GM04504 (cell line): ENCODE results near the gene SLC35A2.

Experiments
- DNase-seq: peaks from one replicate; pipeline ENCODE4 v3.0.0-alpha.2; 2012; ENCODE audit warnings: low read depth

SLC35A2 gene

DNA sequence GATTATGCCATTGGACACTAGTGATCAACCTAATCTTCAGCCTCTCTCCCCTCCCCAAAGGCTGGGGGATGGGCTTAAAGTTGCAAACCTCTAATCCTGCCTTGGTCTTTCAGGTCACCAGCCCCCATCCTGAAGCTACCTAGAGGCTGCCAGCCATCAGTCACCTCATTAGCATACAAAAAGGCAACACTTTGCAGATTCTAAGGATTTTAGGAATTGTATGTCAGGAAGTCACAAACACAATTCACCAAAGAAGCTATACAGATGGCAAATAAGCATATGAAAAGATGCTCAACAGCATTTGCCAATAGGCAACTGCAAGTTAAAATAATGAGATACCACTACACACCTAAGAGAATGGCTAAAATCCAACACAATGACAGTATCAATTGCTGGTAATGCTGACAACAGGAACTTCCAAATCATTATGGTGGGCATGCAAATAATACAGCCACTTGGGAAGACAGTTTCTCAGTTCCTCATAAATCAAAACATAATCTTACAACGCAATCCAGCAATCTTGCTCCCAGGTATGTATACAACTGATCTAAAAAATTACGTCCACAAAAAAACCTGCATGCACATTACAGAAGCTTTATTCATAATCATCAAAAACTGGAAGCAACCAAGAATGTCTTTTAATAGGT lies 16.4 kb upstream of the SLC35A2 start:
- DNase-seq, result no peak

DNA sequence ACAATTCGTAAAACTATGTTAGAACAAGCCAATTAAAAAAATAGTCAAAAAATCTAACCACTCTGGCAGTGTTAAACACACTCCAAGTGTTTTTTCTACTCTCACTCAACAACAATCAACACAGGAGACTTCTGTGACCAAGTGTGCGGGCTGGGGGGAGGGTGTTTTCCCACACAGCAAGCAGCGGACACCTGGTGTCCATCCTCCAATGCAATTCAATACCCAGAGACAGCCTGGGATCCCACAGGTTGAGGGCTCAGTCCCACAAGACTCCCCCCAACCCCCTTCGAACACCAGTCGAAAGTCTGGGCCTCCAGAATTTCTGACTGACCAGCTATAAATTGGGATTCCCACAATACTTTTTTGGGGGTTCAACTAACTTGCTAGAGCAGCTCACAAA lies 15.7 kb upstream of the SLC35A2 start:
- DNase-seq, result no peak

DNA sequence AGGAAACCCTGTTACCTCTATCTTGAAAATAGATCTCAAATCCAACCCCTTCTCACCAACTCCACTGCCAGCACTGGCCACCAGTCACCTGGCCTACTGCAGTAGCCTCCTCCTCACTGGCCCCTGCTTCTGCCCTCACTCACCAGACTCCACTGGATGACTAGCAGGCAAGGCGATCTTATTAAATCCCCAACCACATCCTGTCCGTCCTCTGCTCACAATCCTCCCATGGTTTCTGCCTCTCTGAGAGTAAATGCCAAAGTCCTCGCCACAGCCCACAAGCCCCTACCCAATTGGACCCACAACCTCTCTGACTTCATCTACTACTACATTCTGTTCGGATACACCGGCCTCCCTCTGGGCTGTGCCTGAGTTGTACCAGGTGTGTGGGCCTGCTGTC lies 12.8 kb upstream of the SLC35A2 start:
- no peak for DNase-seq

- DNase-seq, result no peak
These were observed 12.3 kb upstream of the SLC35A2 start for GRCh38 chrX:48923771-48924170.

- DNase-seq, result no peak
These were observed 9.3 kb upstream of the SLC35A2 start for GRCh38 chrX:48920718-48921104.

DNA sequence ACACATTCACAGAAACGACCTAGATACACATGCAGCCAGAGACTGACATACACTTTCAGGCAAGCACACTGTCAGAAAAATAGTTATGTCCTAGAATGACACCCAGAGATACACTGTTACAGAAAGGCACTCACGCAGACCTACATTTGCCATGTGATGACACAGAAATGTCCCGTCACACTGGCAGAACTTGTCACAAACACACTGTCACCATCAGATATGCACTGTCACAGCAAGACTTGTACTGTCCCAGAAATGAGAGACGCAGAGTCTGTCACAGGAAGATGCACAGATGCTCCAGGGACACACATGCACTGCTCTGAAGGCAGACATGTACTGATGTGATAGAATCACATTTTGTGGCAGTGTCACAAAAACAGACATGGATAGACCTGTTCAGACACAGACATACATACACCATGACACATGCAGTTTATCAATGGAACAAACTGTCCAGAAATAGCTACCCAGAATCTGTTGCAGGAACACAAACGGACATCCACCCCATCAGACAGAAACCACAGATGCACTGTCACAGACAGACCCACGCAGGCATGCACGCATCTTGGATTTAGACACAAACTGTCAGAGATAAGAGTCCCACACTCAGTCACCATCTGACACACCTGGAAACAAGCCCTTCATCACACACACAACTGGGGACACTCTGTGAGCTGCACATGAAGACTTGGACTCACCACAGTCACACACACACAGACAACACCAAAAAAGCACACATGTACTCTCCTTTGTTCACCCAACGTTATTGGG lies 8.7 kb upstream of the SLC35A2 start:
- DNase-seq, result no peak

DNA sequence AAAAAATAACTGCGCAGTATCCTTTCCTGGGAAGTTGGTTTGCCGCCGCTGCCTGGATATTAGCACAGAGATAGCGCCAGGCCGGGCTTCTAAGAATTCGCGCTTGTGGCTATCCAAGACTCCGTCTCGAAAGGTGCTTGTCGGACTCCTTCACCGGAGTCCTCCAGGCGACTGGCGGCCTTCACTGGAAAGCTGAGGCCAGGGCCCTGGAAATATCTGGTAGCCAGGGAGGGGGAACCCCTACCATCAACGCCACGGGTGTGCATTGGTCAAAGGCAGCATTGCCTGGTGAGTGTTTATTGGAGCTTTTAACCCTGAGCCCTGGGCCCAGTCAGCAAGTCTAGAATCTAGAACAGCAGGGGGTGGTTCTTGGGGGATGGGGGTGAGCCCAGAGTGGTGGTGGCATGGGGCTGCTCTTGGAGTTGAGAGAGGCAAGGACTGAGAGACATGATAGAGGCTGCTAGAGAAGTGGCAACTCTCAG lies 8.0 kb upstream of the SLC35A2 start:
- DNase-seq, result no peak

GRCh38 chrX:48918643-48919340 lies 7.3 kb upstream of the SLC35A2 start, which contains the start of gene PIM2:
TSS of gene PIM2 (minus strand) at chrX:48919024. CDS start at chrX:48918834, 190 bp downstream.
- DNase-seq, result no peak

DNA sequence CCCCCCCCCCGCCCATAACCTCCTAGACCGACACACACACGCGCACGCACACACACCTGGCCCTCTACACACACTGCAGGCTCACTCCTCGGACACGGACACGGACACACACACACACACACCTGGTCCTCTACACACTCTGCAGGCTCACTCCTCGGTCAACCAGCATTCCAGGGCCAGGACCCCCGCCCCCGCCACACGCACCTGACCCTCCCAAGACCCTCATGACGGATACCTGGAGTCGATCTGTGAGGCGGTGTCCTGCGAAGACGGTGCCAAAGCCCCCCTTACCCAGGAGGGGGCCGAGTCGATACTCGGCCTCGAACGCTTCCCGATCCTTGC lies 6.8 kb upstream of the SLC35A2 start:
- no peak for DNase-seq

DNA sequence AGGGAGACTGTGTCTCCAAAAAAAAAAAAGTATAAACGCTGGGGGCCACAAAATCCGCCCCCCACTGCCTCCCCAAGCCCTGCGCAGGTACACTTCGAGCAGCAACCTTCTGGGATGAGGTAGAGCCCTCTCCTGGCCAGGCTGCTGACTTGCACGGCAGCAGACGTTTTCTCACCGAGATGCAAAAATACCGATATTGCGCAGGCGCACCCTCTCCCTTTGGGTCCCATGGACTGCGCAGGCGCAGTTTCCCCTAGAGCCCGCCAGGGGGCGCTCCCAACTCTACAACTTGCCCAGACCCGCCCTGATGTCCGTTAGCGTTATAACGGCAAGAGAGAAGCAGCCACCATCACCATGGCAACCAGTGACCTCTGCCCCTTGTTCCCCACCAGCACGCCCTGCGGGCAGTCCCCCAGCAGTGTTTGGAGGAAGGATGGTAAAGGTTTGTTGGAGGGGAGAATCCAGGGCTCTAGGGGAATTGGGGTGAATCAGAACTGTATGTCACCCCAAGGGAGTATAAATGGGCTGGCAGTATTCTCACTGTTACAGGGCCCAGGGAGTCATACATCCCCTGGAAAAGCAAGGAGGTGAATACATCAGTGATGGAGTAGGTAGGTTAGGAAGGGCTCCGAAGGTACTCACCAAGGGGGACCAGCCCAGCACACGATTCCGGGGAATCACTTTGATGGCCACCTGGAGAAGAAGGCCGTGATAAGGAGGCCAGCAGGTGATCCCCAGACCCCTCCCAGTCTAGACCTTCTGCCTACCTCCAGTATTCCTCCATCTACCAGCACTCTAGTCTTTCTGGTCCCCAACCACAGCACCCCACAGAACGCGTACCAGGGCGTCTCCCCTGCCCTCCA lies 5.9 kb upstream of the SLC35A2 start:
- peak; percentile 69 for DNase-seq

GRCh38 chrX:48914593-48915493 lies 3.4 kb upstream of the SLC35A2 start:
- DNase-seq, result no peak

DNA sequence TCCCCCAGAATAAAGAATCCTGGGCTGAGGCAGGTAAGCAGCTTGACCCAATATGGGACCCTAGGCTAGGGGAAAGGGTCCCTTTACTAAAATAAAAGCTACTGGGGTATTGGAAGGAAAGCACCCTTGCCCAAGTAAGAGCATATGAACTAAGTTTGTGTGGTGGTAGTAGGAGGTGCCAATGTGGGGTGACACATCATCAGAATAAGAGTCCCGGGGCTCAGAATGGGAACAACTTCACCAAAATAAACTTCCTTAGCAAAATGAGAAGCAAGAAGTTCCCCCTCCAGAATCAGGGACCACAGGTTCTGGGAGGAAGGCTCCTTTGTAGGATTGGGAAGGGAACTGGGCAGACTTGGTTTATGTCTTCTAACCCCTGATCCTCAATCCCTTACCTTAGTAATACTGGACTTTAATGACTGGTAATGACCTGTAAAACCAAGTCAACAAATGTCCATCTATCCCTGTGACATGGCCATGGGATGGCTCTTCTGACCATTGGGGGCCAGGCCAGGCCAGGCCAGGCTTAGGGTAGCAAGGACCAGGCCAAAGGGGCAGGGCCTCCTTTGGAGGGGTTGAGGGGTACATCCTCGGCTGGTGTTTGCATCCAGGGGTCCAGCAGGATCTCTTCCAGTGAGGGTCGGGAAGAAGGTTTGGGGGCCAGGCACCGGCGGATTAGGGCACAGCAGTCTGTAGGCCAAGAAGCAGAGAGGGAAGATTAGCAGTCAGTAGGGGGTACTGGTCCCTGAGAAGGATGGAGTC lies 2.3 kb upstream of the SLC35A2 start:
- no peak for DNase-seq

- no peak for DNase-seq
These were observed 477 bp downstream of the SLC35A2 start for GRCh38 chrX:48910926-48911411.

DNA sequence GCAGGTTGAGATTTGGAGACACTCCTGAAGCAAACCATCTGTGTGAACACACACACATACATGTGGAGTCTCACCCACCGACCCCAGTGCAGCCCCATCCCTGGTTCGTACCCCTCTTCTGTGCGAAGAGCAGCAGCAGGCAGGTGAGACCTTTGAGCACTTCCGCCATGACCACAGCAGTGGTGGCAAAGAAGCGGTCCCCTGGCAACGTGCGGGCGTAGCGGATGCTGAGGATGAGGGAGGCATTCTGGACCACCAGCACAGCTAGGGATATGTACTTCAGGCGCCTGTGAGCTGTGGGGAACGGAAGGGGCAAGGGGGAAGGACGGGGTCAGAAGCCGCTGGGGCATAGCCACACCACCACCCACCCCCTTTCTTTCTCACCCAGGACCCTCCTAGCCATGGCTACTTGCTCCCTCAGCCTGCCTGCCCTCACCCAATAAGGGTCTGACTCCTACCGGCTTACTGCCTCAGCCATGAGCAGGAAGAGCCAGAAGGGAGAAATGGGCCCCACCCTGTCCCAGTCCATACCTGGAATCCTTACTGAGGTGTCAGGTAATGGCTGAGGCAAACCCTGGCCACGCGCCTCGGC lies 1.6 kb downstream of the SLC35A2 start:
- DNase-seq, result no peak

- no peak for DNase-seq
These were observed 2.8 kb downstream of the SLC35A2 start for GRCh38 chrX:48908600-48908999.

DNA sequence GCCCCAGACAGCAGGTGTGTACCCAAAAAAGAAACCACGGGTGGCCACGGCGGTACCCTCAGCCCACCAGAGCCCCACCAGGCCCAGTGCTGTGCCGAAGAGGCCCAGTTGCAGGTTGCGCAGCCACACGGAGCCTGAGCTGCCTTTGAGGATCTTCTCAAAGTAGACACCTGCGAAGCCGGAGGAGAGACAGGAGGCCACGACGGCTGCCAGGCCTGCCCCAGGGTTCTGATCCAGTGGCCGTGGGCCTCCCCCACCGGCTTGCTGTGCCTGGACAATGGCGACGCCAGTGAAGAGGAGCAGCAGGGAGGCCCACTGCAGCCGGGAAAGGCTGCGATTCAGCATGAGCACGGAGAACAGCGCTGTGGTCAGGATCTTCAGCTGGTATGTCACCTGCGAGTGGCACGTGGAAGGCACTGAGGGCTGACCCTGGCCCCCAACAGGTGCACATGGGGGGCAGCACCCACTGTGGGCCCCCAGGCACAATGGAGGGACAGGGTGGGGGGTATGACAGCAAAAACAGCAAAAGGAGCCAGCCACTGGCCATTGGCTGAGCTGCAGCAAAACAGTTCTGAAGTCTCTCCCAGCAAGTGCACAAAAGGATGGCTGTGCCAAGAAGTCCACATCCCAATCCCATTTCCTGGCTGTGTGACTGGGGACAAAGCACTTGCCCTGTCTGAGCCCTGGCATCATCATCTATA lies 6.2 kb downstream of the SLC35A2 start:
- DNase-seq, result no peak

- no peak for DNase-seq
These were observed 6.8 kb downstream of the SLC35A2 start for GRCh38 chrX:48904626-48905025.

- no peak for DNase-seq
These were observed 7.3 kb downstream of the SLC35A2 start for GRCh38 chrX:48904180-48904579.

DNA sequence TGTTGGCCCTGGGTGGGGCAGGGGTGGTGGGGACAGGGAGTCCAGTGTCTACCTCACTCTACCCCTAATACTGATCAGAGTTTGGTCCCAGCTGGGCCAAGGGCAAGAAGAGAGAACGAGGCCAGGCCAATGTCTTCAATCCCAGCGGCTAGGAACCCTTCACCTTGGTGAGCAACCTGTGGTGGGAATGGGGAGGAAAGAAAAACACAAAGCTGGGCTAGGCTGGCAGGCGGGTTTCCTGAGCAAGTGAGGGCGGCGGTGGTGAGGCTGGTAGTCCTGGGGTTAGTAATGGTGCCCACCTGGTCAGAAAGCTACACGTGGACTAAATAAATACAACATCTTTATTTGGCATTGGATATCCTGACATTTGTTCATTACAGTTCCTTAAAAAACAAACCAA lies 8.2 kb downstream of the SLC35A2 start:
- DNase-seq, result no peak
